Aorta (tissue), 5 donors: ENCODE results near the gene RUNX1. TPM values are rescaled to one million over a fixed set of nuclear protein-coding genes. Genes with fewer than 3 reads are reported as not detected.

Source experiments
- ATAC-seq: fragments of 200-7000 bp; cut with Tn5 transposase; one replicate; pipeline ENCODE4 v1.9.1; 2022; ENCODE audit warnings: moderate library complexity; ENCODE audit not compliant: low FRiP score
- DNase-seq, 2 donors: peaks; one replicate each; pipeline ENCODE4 v3.0.0-alpha.2; 2020
- H3K27ac ChIP-seq, 2 donors: one replicate each; pipeline ENCODE4 v1.5.1; 2013; ENCODE audit warnings: low read length in 2 of 2, mild to moderate bottlenecking in 2 of 2, moderate library complexity in 2 of 2, control low read depth in 1 of 2, inconsistent platforms in 1 of 2, low read depth in 1 of 2
- H3K27me3 ChIP-seq, 2 donors: one replicate each; pipeline ENCODE4 v1.6.1; 2013; ENCODE audit warnings: control low read depth in 1 of 2, low read length in 1 of 2, mild to moderate bottlenecking in 1 of 2, moderate library complexity in 1 of 2; ENCODE audit not compliant: insufficient read depth in 2 of 2, control insufficient read depth in 1 of 2
- H3K36me3 ChIP-seq, 2 donors: one replicate each; pipeline ENCODE4 v1.6.1; 2013; ENCODE audit warnings: control low read depth in 1 of 2, low read length in 1 of 2, mild to moderate bottlenecking in 1 of 2; ENCODE audit not compliant: insufficient read depth in 2 of 2, control insufficient read depth in 1 of 2
- H3K4me1 ChIP-seq, 2 donors: one replicate each; pipeline ENCODE4 v1.6.1; 2013; ENCODE audit warnings: low read length in 2 of 2, control low read depth in 1 of 2, mild to moderate bottlenecking in 1 of 2, moderate library complexity in 1 of 2; ENCODE audit not compliant: insufficient read depth in 2 of 2, control insufficient read depth in 1 of 2
- H3K4me3 ChIP-seq, 2 donors: one replicate each; pipeline ENCODE4 v1.5.1; 2013; ENCODE audit warnings: low read length in 2 of 2, control low read depth in 1 of 2, mild to moderate bottlenecking in 1 of 2
- H3K9me3 ChIP-seq: one replicate; pipeline ENCODE4 v1.6.1; 2013; ENCODE audit warnings: mild to moderate bottlenecking, low read length; ENCODE audit not compliant: control insufficient read depth
- WGBS, 2 donors: extraction: QIAGEN DNeasy Blood & Tissue Kit; methylation state at CpG; one replicate each; pipeline ENCODE4 v1.1.7; 2013; 5-methylcytosine and 5-hydroxymethylcytosine counted together
- intact Hi-C, 2 donors: fragments of 100-400 bp; cut with DNase I; formaldehyde crosslinking; loops; one replicate each; pipeline versions ENCODE4 v1.14.2 to v1.15.0; 2022
- polyA plus RNA-seq, 2 donors: library from polyadenylated mRNA; stranded (reverse); fragments of 200-250 nt; gene quantifications; one replicate each; pipeline ENCODE4 v1.2.3, GENCODE V29; 2013
- total RNA-seq, 2 donors: library from RNA; stranded (reverse); fragmentation: NEBNext Ultra II Directional; extraction: Animal tissue kit (Norgen Biotek cat#: 25700); gene quantifications; one replicate each; pipeline ENCODE4 v1.2.1, GENCODE V29; 2021
- donor health status: healthy with polysubstance abuse.
- donor health status: Bipolar disorder and iron deficiency.
- donor health status: DM: no; HTN: no; CAD: no.
- donor health status: DM: no; HTN: no; CAD: no.
- donor health status: DM: yes; HTN: yes; CAD: no.

The RUNX1 gene
- total and polyA plus RNA-seq, 4 donors = 2.9 to 128 (median 31.6) TPM

DNA sequence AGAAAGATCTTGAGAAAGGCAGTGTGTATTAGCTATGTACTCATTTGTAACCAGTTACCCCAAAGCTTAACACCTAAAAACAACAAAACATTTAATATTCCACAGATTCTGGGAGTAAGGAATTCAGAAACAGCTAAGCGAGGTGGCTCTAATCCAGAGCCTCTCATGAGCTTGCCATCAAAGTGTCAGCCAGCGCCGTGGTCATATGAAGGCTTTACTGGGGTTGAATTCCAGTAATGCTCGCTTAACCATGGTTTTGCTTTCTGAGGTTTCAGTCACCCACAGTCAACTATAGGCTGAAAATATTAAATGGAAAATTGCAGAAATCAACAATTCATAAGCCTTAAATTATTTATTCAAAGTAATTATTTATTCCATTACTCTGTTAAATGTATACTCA is 278.5 kb downstream of the RUNX1 start:
- Histone ChIP-seq H3K4me1 (no peaks in the 10 kb centered on the region), H3K4me3 (no peak overlapping the region), H3K27me3 (no peaks in the 10 kb centered on the region), H3K36me3 (no peaks in the 10 kb centered on the region), H3K9me3 (no peaks in the 10 kb centered on the region), H3K27ac (no peak overlapping the region)
- 27 to 39% methylated on average over 4 of the region's 4 CpGs for WGBS, 2 donors
- DNase-seq (no peak), ATAC-seq (no peak)
- intact Hi-C loops = no loop called here

DNA sequence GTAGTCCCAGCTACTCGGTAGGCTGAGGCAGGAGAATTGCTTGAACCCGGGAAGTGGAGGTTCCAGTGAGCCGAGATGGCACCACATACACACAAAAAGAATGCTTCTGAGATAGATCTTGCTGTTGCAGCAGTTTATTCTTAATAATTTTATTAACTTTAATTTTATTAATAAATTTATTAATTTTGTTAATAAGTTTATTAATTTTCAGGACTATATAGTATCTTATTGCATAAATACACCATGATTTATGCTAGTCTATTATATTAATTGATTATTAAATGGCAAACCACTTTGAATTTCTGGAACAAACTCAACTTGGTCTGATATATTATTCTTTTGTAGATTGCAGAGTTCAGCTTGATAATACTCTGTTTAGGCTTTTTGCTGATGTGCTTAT is 280.8 kb downstream of the RUNX1 start:
- intact Hi-C loops = no loop called here
- H3K4me3 ChIP-seq = no peak overlapping the region
- no peaks in the 10 kb centered on the region for H3K4me1 ChIP-seq
- H3K9me3 ChIP-seq = no peaks in the 10 kb centered on the region
- no peaks in the 10 kb centered on the region for H3K27me3 ChIP-seq
- no peak for ATAC-seq
- no peak for DNase-seq
- H3K27ac ChIP-seq = no peak overlapping the region
- H3K36me3 ChIP-seq = no peaks in the 10 kb centered on the region
- WGBS, 2 donors = 92% methylated on average over 3 of the region's 3 CpGs

GRCh38 chr21:34766862-34767261 is 282.2 kb downstream of the RUNX1 start:
- ATAC-seq = no peak
- Histone ChIP-seq H3K4me3 (no peak overlapping the region), H3K27me3 (no peaks in the 10 kb centered on the region), H3K4me1 (no peaks in the 10 kb centered on the region), H3K27ac (no peak overlapping the region), H3K36me3 (no peaks in the 10 kb centered on the region), H3K9me3 (no peaks in the 10 kb centered on the region)
- DNase-seq = no peak
- whole genome bisulfite sequencing, 2 donors = 85% methylated on average over 3 of the region's 3 CpGs
- intact Hi-C loops = no loop called here

DNA sequence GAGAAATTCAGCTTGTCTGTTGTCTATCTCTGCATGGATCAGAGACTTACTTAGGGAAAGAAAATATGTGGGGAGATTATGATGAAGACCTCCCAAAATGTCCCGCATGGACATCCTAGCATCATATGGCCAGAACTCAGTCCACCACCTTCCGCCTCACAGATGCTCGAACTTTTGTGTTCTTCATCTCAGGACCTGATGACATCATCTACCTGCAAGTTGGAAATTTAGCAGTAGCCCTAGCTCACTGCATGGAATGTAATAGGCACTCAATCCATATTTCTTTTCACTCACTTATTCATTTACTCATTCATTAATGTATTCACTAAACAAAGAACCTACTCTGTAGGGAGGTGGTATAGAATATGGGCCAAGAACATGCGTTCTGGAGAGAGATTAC is 283.5 kb downstream of the RUNX1 start:
- H3K27me3 ChIP-seq = no peaks in the 10 kb centered on the region
- intact Hi-C loops = no loop called here
- no peak for DNase-seq

GRCh38 chr21:34764715-34765284 is 284.3 kb downstream of the RUNX1 start:
- DNase-seq = no peak
- 87 to 89% methylated on average over 3 of the region's 3 CpGs for WGBS, 2 donors
- H3K36me3 ChIP-seq = no peaks in the 10 kb centered on the region

More for the DNA sequence above, 283.5 kb downstream of the RUNX1 start:
- 91 to 93% methylated on average over 4 of the region's 4 CpGs for WGBS, 2 donors
- no peak overlapping the region for H3K27ac ChIP-seq
- H3K4me1 ChIP-seq = no peaks in the 10 kb centered on the region
- no peak overlapping the region for H3K4me3 ChIP-seq
- ATAC-seq = no peak
- no peaks in the 10 kb centered on the region for H3K36me3 ChIP-seq
- H3K9me3 ChIP-seq = no peaks in the 10 kb centered on the region

GRCh38 chr21:34762786-34763185 is 286.3 kb downstream of the RUNX1 start:
- Histone ChIP-seq H3K4me1 (no peaks in the 10 kb centered on the region), H3K27me3 (no peaks in the 10 kb centered on the region), H3K27ac (no peak overlapping the region), H3K4me3 (no peak overlapping the region), H3K36me3 (no peaks in the 10 kb centered on the region), H3K9me3 (no peaks in the 10 kb centered on the region)
- 98 to 100% methylated on average over 1 of the region's 1 CpG for WGBS, 2 donors
- no peak for ATAC-seq
- intact Hi-C loops = no loop called here
- DNase-seq = no peak

More at GRCh38 chr21:34764715-34765284, 284.3 kb downstream of the RUNX1 start:
- Histone ChIP-seq H3K27ac (no peak overlapping the region), H3K4me1 (no peaks in the 10 kb centered on the region), H3K4me3 (no peak overlapping the region), H3K27me3 (no peaks in the 10 kb centered on the region), H3K9me3 (no peaks in the 10 kb centered on the region)
- intact Hi-C loops = no loop called here
- ATAC-seq = no peak

GRCh38 chr21:34761758-34762330 is 287.3 kb downstream of the RUNX1 start:
- Histone ChIP-seq H3K9me3 (no peaks in the 10 kb centered on the region), H3K36me3 (no peaks in the 10 kb centered on the region), H3K27me3 (no peaks in the 10 kb centered on the region), H3K4me3 (no peak overlapping the region), H3K27ac (no peak overlapping the region), H3K4me1 (no peaks in the 10 kb centered on the region)
- intact Hi-C loops = no loop called here
- 58 to 70% methylated on average over 2 of the region's 2 CpGs for WGBS, 2 donors
- DNase-seq (no peak), ATAC-seq (no peak)

- no peaks in the 10 kb centered on the region for H3K4me1 ChIP-seq
- ATAC-seq = no peak
- 82 to 84% methylated on average over 19 of the region's 19 CpGs for WGBS, 2 donors
These were observed 294.1 kb downstream of the RUNX1 start for GRCh38 chr21:34754690-34755647.

More at GRCh38 chr21:34754690-34755647, 294.1 kb downstream of the RUNX1 start:
- intact Hi-C loops = no loop called here
- H3K27ac ChIP-seq = no peak overlapping the region
- H3K4me3 ChIP-seq = no peak overlapping the region
- DNase-seq = no peak
- H3K36me3 ChIP-seq = no peaks in the 10 kb centered on the region
- H3K27me3 ChIP-seq = no peaks in the 10 kb centered on the region
- H3K9me3 ChIP-seq = no peaks in the 10 kb centered on the region
